Stimulated activated CD4-positive, alpha-beta T cell treated with anti-CD3 and anti-CD28 coated beads, Interleukin-15, amount 100 ng/mL, for 48 hours (primary cell): Measurements from ENCODE around the gene RGS18.
"Not testable (repeated sequence)": the region's sequence is repeated elsewhere in the genome, so short reads cannot be mapped to it uniquely, and the experiment has no call there.

Source experiments
- DNase-seq, 2 donors: peaks; one replicate each; pipeline ENCODE4 v3.0.0-alpha.2; 2020; ENCODE audit warnings: low read depth in 2 of 2

Gene RGS18, protein sequence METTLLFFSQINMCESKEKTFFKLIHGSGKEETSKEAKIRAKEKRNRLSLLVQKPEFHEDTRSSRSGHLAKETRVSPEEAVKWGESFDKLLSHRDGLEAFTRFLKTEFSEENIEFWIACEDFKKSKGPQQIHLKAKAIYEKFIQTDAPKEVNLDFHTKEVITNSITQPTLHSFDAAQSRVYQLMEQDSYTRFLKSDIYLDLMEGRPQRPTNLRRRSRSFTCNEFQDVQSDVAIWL

DNA sequence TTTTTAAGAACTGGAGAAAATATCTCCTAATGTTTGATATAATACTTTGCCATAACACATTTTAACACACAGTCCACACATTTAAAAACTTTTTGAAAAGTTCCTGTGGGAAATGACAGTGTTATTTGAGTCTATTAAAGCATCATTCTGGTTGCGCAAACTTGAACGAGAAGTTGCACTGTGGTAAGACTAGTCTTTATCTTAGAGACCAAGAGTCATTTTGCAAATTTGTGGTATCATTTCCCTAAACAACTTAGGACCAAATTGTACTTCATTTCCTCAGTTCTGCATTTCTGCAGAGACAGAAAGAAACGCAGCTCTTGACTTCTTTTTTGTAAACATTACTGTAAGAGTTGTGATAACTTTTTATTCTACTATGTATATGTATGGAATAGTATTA, at the start of gene RGS18:
Gene RGS18 (plus strand): TSS at position 282 of the 400 bp plus-strand sequence. CDS start 176 bp downstream, outside the sequence.
- DNase-seq: no peak

DNA sequence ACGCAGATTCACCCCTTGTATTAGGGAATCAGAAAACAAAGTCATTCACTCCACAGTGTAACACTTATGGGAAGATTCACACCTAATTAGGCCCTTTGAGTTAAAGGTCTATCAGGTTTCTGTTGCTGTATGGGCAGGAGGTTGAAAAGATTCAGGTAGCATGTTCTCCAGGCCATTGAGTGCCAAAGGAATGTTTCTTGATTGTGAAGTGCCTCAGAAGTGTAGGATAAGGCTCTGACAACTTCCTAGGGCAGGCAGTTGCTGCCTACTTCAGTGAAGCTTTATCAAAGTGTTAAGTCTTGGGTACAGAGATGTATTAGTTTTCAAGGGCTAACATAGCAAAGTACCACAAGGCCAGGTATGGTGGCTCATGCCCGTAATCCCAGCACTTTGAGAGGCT, 48.7 kb upstream of the RGS18 start:
- DNase-seq: no peak

DNA sequence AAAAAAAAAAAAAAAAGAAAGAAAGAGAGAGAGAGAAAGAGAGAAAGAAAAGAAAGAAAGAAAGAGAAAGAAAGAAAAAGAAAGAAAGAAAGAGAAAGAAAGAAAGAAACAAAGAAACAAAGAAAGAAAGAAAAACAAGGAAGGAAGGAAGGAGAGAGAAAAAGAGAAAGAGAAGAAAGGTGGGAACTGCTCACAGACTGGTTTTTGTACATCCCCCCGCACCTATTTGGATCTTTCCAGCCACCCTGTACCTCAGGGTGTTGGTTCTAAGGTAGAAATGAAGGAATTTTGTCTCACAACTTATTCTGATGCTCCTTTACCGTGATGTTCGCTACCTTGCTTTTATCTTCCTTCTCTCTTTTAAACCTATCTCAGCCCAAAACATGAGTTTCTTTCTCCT, 43.3 kb upstream of the RGS18 start:
- no peak for DNase-seq

DNA sequence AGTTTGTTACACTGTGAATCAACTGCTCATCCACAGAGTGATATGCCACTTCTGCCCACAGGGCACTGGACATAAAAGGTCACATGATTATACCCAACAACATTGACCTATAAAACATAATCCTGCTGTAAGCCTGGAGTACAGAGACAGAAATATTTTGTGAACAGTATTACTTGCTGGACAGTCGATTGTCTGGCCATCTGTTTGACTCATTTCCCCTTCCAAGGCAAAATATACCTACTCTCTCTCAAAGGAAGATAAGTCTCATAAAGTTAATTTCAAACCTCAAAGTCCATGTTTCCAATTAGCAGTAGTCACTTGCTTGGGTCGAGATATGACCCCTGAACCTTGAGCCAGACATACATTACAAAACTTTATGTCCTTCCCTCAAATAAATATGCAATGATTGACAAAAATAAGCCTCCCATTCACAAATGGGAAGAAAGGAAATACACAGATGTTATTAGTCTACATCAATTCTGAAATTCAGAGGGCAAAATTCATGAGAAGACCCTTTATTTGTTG, 39.3 kb upstream of the RGS18 start:
- no peak for DNase-seq

DNA sequence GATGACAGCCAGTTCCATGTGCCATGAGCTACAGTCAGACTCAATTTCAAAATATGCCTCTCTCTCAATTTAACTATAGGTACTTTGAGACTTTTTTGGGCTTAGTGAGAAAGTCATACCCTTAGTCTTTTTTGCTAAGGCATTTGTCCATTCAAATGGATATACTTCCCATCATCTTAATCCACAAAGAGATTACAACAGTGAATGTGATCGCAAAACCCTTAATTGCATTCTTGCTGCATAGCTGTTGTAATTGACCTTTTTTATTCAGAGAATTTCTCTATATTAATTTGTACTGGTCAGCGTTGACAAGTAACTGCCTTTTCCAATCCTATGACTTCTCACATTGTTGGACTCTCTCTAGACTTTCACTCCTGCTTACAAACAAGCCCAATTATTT, 38.6 kb upstream of the RGS18 start:
- DNase-seq: no peak

DNA sequence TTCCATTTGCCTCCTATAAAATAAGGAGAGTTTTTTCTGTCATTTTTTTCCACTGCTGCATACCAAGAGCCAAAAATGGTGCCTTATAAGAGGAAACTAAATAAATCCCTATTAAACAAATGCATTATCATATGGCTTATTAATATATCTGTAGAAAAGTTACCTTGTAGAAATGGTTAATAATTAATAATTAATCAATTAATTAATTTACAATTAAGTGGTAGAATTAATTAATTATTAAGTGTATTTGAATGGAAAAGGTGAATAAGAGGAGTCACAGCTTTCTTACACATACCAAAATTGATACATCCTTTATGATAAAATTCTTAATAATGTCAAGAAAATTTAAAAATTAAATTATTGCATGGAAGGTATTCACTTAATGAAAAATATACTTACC, 35.6 kb upstream of the RGS18 start:
- DNase-seq: no peak

DNA sequence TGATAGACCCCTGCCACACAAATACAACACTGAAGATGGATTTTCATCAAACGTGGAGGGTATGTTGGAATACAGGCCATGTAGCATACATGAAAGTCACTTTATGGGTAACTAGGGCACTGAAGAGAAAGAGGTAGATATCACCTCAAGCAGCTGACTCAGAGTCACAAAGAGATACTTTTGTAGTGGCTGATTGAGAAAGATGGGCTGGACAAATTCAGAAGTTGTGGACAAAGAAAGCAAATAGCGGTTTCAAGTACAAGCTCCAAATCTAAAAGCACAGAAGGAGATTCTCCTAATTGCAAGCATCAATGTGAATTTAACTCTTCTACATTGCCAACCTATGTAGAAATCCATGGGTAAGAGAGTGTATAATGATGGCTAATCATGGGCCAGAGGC, 35.0 kb upstream of the RGS18 start:
- DNase-seq: no peak

DNA sequence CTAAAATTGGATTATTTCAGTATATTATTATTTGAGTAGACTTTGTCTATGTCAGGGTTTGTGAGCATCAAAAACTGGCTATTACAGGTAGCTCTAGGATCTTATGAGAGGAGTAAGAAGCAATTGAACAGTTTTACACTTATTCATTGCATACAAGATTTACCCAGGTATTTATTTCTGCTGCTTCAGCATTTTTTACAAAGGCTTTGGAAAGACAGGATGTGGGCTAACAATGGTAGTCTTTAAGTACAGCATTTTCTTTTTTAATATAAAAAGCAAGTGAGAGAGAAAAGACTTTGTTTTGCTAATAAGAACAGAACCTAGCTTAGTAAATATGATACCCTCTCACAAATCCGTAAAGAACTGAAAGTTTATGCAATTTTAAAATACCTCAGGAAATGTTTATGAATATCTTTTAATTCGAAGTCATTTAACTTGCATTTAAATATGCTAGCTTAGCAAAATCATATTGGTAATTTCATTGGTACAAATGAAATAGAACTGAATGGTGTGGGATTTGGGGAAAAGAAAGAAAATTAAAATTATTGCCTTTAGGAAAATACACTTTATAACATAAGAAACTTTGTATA, 32.1 kb upstream of the RGS18 start:
- DNase-seq: no peak

DNA sequence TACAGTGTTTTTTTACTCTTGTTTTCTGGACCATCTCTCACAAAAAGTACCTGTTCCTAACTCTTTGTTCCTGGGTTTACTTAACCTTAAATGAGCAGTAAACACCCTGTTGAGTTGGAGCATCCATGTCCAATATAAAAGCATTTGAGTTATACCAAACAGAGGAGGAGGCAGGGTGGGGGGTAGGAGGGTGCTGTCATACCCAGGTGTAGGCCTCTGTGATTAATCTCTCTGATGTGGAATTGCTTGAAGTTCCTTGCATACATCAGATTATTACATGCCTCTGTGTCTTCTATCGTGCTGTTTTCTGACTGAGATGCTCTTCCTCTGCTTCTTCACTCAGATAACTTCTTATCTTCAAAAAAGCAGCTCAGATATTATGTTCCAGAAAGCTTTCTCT, 28.1 kb upstream of the RGS18 start:
- no peak for DNase-seq

DNA sequence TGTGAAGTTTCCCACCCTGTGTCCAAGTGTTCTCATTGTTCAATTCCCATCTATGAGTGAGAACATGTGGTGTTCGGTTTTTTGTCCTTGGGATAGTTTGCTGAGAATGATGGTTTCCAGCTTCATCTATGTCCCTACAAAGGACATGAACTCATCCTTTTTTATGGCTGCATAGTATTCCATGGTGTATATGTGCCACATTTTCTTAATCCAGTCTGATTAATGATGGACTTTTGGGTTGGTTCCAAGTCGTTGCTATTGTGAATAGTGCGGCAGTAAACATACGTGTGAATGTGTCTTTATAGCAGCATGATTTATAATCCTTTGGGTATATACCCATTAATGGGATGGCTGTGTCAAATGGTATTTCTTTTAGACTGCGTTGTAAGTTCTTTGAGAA, 27.4 kb upstream of the RGS18 start:
- DNase-seq: not testable (repeated sequence)

DNA sequence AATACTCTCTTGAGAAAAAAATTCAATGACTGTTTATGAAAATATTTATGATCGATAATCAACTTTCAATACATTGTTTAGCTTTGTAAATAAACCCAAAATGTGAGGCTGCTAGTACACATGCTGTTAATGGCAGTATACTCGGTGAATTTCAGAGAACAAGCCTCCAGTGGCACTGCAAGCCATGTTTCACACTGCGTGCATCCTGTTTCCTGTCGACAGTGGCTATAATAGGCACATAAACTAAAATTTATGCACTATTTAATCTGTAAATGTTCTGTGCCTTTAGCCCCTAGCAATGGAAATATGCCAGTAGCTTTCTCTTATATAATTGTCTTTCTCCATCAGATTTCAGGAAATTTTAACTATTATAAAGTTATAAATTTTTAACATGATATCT, 26.3 kb upstream of the RGS18 start:
- DNase-seq: no peak

DNA sequence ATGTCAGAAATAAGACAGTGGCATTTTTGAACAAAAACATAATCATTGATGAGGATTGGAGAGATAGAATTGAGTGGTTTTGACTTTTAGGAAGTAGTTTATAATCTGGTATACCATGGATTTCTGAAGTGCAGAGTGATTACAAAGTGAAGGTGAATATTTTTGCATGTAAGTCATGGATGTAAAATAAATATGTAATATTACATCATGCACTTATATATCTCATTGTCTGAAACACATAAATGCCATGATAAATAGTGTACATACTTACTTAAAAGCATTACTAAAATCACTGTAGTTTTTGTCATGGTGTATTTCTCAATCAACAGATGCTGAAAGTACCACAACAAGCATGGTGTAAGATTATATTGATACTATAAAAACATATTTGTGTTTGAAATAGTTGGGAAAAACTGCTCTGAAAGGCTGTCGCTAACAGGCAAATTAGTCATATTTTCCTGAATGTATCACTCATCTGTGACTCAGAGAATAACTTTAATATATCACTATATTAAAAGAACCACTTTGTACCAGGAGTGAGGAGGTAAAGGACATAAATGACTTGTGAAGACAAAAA, 24.8 kb upstream of the RGS18 start:
- DNase-seq: no peak

DNA sequence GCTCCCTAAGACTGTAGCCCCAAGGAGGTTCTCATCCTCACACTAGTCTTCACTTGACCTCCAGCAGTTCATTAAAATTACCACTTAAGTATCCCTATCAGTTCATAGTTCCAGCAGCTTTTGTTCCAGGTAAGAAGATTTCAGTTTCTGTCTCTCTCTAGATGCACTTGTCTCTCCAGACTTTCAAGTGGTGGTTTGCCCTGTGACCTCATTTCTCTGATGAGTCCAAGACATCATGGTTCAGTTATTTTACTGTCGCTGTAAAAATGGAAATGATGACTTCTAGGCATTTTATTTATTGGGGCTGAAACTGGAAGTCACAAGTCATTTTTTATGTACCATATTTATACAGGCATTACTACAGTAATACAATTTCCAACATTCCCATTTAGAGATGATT, 17.9 kb upstream of the RGS18 start:
- no peak for DNase-seq

DNA sequence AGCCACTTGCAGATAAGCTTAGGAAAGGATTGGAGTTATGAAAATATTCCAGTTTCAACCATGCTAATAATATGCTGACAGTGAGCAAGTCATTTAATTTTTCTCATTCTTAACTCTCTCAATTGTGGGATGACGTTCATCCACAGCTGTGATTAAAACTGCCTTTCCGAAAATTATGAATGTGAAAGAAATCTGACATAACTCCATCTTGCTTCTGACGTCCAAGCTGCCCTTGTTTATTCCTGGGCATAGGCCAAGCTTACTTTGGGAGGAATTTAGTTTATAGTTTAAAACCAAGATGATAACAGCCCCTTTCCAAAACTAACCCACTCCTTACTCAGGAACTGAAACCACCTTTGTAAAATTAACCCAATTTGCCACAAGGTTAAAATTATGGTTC, 11.0 kb upstream of the RGS18 start:
- DNase-seq: no peak

DNA sequence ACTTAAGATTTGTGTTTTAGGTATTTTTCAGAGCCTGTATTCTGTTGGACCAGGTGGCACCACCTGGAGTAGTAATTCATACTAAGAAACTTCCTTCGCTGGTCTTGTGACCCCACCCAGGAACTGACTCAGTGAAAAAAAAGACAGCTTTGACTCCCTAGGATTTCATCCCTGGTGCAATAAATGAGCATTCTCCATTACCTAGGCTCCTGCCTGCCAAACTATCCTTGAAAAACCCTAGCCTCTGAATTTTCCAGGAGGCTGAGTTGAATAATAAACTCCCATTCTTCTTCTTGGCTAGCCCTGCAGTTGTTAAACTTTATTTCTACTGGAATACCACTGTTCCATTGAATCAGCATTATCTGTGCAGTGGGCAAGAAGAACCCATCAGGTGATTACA, 10.6 kb upstream of the RGS18 start:
- no peak for DNase-seq

DNA sequence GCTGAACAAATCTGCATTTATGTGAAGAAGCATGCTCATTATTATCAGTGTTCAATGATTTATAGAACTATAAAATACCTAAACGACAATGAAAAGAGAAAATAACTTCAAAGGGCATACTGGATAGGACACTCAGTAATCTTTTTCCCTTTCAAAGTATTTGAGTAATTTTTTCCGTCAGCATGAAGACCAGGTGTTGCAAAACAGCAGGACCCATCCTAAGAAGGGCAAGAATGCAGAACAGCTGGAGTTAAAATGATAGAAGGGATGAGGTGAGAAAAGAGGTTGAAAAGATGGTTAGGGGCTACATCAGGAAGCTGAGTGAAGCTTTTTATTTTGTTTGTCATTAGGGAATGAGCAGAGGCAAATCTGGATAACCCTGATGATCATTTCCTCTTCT, 7.1 kb upstream of the RGS18 start:
- no peak for DNase-seq

DNA sequence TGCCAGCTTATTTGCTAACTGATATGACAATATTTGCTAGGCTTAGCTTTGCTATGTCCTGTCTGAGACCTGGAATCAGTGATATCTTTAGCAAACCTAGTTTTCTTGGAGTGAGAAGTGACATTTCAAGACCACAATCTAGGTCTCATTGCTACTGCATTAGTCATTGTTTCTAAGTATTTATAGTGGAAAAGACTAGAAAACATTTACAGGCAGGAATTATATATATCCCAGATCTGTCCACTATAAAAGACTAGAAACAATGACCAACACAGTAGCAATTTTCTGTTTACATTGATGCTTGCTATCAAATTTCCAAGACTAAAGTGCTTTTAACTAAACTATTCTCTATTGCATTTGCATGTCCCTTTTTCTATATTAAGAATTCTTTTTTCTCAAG, 5.0 kb upstream of the RGS18 start:
- no peak for DNase-seq

DNA sequence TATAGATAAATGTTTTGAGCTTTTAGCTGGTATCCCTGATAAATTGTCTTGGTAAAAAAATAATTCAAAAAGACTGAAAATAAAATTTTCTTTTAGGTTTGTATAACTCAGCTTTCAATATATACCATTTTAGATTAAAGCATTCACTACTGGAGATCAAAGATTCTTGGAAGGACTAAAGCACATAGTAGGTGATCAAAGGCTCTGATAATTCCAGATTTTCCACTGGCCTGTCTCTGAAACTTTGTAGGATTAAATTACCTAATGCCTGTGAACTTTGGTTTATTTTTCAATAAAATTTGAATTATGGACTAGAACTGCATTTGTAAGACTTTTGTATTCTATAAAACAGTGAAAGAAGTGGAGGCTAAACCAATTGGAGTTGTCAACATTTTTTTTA, 1.2 kb upstream of the RGS18 start:
- DNase-seq: no peak

DNA sequence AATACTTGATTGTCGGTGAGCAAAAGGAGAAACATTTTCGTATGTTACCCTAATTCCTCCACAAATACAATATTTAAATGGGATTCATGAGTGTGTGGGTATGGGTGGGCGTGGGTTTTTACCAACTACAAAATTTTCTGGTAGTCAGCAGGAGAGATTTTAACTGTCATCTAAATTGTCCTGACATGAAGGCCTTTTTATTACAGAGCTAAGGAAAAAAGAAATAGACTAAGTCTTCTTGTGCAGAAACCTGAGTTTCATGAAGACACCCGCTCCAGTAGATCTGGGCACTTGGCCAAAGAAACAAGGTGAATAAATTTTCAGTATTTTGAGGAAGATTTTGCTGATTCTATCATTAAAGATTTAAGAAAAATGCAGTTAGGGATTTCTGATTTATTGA, 752 bp downstream of the RGS18 start:
- DNase-seq: no peak

DNA sequence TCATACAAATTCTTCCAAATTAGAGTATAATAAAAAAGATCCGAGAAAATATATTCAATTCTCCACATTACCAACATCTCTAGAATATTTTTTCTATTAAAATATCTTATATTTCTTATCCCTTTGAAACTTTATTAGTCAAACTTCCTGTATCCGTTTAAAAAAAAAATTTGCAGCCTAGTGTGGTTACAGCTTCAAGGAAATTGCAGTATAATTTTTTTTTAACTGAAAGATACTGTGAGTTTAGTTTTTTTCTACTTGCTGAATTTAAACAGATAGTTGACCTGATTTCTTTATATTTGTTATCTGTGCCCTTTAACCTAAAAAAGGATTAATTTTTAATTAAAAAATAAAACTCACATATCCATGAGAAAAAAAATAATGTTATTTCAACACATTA, 1.5 kb downstream of the RGS18 start:
- DNase-seq: no peak

DNA sequence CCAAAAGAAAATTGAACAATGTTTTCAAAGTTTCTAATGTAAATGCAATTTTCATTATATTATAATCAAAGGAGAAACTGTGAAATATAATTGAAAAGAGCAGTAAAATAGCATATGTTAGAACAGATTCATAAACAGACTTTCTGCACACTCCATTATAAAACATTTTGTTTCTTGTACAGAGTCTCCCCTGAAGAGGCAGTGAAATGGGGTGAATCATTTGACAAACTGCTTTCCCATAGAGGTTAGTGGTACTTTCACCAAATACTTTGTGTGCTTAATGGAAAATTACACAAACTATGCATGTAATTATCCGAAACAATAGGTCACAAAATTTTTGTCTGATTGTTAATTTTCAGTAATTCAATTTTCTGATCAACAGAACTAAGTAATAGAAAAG, 1.9 kb downstream of the RGS18 start:
- DNase-seq: no peak

DNA sequence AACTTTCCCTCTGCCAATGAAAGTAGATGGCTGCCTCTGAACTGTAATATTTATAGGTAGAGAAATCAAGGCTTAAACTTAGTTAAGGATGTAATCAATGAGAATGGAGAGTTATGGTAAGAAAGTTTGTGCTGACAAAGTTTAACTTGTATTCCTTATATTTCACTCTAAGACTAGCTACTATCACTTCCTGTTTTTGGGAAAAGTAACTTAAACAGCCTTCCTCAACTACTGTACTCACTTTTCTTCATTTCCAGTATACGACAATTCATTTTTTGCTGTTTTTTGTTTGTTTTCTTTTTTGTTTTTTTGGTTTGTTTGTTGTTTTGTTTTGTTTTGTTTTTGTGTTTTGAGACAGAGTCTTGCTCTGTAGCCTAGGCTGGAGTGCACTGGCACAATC, 3.7 kb downstream of the RGS18 start:
- no peak for DNase-seq

DNA sequence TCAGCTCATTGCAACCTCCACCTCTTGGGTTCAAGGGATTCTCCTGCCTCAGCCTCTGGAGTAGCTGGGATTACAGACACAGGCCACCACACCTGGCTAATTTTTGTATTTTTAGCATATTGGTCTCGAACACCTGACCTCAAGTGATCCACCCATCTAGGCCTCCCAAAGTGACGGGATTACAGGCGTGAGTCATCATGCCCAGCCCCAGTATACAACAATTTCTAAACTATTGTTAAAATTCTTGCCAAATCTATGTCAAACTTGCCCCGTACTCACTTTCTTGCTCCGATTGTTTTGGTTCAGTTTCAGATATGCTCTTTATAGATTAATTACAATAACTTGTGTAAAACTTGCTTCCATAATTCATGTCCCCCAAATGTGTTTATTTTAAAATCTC, 4.1 kb downstream of the RGS18 start:
- no peak for DNase-seq

DNA sequence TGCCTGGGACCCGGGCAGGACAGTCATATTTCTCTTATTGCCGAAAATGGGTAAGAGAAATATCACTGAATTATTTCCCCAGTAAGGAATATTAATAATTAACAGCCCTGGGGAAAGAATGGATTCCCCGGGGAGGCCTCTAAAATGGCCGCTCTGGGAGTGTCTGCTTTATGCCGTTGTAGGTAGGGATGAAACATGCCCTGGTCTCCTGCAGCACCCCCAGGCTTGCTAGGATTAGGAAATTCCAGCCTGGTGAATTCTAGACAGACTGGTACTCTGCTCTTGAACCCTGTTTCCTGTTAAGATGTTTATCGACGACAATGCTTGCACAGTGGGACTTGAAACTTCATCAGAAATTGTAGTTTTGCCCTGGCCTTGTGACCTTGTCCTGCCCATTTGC, 6.7 kb downstream of the RGS18 start:
- not testable (repeated sequence) for DNase-seq
